GM18520 (cell line): ENCODE results near the gene DMD.

Experiments used
- ATAC-seq: cut with Tn5 transposase; IDR thresholded peaks from one replicate; pipeline ENCODE4 v1.9.1; 2021; ENCODE audit not compliant: unreplicated experiment

DMD gene

GRCh38 chrX:31219174-31219573 lies 1992.2 kb downstream of the DMD start:
- ATAC-seq, result no peak

GRCh38 chrX:31217084-31217483 lies 1994.3 kb downstream of the DMD start:
- no peak for ATAC-seq

DNA sequence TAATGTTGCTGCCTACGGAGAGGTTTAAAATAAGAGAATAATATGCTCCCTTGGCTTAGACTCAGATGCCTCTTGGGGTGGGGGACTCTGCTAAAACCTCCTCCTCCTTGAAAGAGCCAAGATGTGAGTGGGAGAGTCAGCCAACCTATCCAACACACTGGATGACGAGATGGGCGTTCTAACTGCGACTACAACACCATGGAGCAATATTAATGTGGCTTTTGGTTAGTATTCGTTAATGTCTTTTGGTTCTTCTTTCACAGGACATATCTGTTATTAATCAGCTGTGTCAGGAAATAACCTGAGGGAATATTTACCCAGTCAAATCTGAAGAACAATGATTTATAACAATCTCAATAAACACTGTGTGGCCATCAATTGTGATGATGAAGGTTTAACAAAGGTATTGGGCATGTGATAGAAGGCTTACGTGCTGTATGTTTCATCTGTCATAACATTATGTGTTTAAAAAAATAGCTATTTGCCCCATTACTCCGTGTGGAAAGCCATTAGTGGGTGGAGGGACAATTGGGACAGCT lies 1996.0 kb downstream of the DMD start:
- ATAC-seq, result no peak

GRCh38 chrX:31213941-31214340 lies 1997.4 kb downstream of the DMD start:
- no peak for ATAC-seq

DNA sequence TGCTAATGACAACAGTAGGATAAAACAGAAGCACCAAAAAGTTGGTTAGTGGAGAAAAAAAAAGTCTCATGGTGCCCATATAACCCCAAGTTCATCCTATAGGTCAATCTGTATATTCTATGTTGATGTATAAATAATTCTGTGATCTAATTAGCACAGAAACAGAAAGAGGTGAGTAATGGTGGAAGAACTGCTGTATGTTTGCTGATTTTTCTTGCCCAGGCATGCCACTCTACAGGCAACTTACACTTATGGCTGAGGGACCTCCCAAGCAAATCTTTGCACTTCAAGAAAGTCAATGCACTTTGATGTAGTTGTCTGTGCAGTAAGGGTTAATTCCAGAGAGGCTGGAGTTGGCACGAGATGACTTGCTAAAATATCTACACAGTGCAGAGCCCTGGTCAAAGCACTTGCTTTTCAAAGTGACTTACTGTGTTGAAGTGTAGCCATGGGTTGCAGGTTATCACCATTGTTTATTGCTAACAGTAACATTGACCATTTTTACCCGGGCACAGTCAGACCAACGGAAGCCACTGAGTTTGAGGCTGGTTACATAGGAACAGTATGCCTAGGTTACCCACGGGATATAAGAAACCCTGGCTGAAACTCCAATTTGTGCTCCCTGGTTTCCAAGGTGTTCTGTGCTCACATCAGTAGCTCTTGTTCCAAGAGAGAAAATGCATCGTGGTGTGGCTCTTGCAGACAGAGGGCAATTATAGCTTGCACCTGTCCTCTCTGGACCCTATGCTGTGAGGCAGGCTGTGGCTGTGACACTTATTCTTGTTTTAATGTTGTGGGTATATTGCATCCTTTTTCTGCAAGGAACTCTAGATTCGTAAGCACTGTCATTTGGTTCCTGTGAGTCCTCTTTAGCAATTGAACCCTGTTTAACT lies 1998.2 kb downstream of the DMD start:
- no peak for ATAC-seq

- no peak for ATAC-seq
Observed at GRCh38 chrX:31209005-31209628, 2002.2 kb downstream of the DMD start.

- no peak for ATAC-seq
Observed at GRCh38 chrX:31201503-31201902, 2009.8 kb downstream of the DMD start.

GRCh38 chrX:31200430-31200829 lies 2010.9 kb downstream of the DMD start:
- no peak for ATAC-seq

DNA sequence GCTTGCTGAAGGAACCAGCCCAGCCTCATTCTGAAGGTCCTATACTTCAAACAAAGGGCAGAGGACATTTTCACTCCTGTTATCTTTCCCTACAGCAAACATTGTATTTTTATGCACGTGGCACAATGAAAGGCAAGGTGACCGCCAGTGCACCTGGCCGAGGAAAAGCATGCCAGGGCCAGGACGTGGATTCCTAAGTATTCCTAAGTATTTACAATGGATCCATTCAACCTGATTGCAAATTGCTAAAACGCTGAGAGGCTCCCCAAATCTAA lies 2011.6 kb downstream of the DMD start:
- ATAC-seq, result no peak

- no peak for ATAC-seq
Observed at GRCh38 chrX:31199056-31199839, 2012.1 kb downstream of the DMD start.

GRCh38 chrX:31190221-31190975 lies 2021.0 kb downstream of the DMD start:
- ATAC-seq, result no peak

GRCh38 chrX:31186693-31187338 lies 2024.5 kb downstream of the DMD start:
- no peak for ATAC-seq

GRCh38 chrX:31185884-31186283 lies 2025.5 kb downstream of the DMD start:
- no peak for ATAC-seq

GRCh38 chrX:31181377-31182000 lies 2029.9 kb downstream of the DMD start:
- no peak for ATAC-seq

DNA sequence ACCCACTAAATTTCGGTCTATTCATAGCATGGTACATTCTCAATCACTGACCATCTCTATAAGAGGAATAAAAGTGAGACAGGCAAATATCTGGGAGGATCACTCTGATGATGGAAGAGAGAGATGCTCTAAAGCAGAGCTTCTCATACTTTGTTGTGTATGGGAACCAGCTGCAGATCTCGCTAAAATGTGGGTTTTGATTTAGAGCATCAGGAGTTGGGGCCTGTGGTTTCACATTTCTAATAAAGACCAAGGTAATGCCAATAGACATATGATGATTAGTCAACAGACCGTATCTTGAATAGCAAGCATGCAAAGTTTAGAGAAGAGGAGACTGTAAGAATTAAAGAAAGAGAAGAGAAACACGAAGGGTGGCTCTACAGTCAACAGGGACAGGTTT lies 2032.1 kb downstream of the DMD start:
- no peak for ATAC-seq

GRCh38 chrX:31178769-31179125 lies 2032.6 kb downstream of the DMD start:
- no peak for ATAC-seq

- no peak for ATAC-seq
Observed at GRCh38 chrX:31178064-31178768, 2033.1 kb downstream of the DMD start.

DNA sequence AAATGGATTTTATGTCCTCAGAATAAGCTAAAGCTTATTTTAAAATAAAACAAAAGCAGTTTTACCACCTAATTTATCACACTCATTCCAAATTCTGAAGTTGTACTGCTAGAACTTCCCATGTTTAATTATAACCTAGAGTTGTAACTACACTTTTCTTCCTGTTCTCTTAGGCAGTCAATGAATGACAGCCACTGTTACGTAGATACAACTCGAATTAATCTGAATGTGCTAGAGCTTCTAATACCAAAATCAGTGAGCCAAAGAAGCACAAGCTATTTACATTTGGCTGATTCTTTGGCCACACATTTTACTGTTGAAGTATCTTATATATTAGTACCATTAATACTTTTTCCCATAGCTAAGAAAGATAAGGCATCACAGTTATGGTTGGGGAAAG lies 2040.6 kb downstream of the DMD start:
- no peak for ATAC-seq

DNA sequence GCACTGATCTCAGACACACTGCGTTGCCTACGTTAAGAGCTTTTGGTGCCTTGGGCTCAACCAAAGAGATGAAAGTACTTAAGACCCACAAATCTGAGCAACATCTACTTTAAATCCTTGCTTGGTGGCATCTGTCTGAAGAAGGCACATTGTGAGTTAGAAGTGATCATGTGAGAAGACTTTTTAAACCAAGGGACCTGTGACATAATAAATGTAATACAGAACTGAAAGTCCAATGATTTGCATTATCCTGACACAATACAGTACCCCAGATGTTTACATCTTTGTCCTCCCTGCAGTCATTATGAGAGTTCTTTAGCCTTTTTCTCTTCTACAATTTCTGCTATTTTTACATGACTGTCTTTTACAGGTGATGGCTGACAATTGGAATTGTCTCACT lies 2042.8 kb downstream of the DMD start:
- ATAC-seq, result peak; percentile 99

DNA sequence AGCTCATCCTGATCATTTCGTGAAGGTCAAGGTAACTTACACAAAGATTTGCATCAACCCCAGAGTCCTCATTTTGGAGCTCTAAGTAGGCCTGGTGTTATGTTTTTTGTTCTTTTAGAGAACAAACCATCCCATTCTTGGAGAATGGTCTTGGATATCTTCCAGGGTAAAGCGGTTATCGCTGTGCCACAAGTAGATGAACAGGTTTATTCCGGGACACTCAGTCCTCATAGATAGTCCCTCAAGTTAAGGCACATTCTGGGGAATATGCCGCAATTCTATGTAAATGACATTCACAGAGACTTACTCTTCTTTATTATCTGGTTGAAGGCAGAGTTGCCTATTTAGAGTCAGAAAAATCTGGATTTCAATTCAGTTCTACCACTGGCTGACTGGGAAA lies 2044.5 kb downstream of the DMD start:
- no peak for ATAC-seq
